CD14-positive monocyte (primary cell): ENCODE data around the gene ANXA11. TPM values are rescaled to one million over a fixed set of nuclear protein-coding genes. Genes with fewer than 3 reads are reported as not detected.
"Not testable (repeated sequence)": the region's sequence is repeated elsewhere in the genome, so short reads cannot be mapped to it uniquely, and the experiment has no call there.

Source experiments
- DNase-seq, 3 donors: peaks; one replicate each; pipeline ENCODE4 v3.0.0-alpha.2; 2011 to 2022
- H2AFZ ChIP-seq: 2 replicates; pipeline ENCODE4 v1.6.0; 2012; ENCODE audit warnings: mild to moderate bottlenecking, low read depth, low read length, inconsistent platforms; ENCODE audit not compliant: insufficient read depth, poor library complexity, severe bottlenecking
- H3K27ac ChIP-seq, 2 donors: 1 replicate in 1 of 2; 2 replicates in 1 of 2; pipeline ENCODE4 v1.5.1; 2012 to 2013; ENCODE audit warnings: low read length in 2 of 2, control low read depth in 1 of 2, inconsistent platforms in 1 of 2, low read depth in 1 of 2, mild to moderate bottlenecking in 1 of 2
- H3K27me3 ChIP-seq, 2 donors: one replicate each; pipeline versions ENCODE4 v1.6.0 to v1.6.1; 2011 to 2013; ENCODE audit warnings: low read length in 2 of 2; ENCODE audit not compliant: control insufficient read depth in 2 of 2, insufficient read depth in 2 of 2
- H3K36me3 ChIP-seq, 2 donors: replicated peaks in 1 of 2; 1 replicate in 1 of 2; 2 replicates in 1 of 2; pipeline versions ENCODE4 v1.5.1 to v1.6.1; 2012 to 2013; ENCODE audit warnings: low read length in 2 of 2, control low read depth in 1 of 2, inconsistent platforms in 1 of 2, mild to moderate bottlenecking in 1 of 2; ENCODE audit not compliant: insufficient read depth in 2 of 2, control insufficient read depth in 1 of 2
- H3K4me1 ChIP-seq, 2 donors: 1 replicate in 1 of 2; 2 replicates in 1 of 2; pipeline versions ENCODE4 v1.5.1 to v1.6.1; 2012 to 2013; ENCODE audit warnings: low read length in 2 of 2, control low read depth in 1 of 2, inconsistent platforms in 1 of 2, mild to moderate bottlenecking in 1 of 2, moderate library complexity in 1 of 2; ENCODE audit not compliant: insufficient read depth in 2 of 2, control insufficient read depth in 1 of 2
- H3K4me2 ChIP-seq: replicated peaks from 2 replicates; pipeline ENCODE3; 2012; ENCODE audit warnings: low read length, moderate library complexity, mild to moderate bottlenecking; ENCODE audit not compliant: poor library complexity, severe bottlenecking; ENCODE audit errors: extremely low read depth
- H3K4me3 ChIP-seq, 3 experiments: fragments of 200-600 bp in 1 of 3; sonication (generic) in 1 of 3; replicated peaks in 1 of 3; 1 replicate in 2 of 3; 2 replicates in 1 of 3; pipeline ENCODE4 v1.5.1; 2011 to 2013; ENCODE audit warnings: low read length in 3 of 3, mild to moderate bottlenecking in 3 of 3, control low read depth in 2 of 3, low read depth in 2 of 3, inconsistent platforms in 1 of 3, moderate library complexity in 1 of 3
- H3K79me2 ChIP-seq: 2 replicates; pipeline ENCODE4 v1.6.0; 2012; ENCODE audit warnings: mild to moderate bottlenecking, control low read depth, inconsistent platforms, low read length, moderate library complexity; ENCODE audit not compliant: insufficient read depth
- H3K9ac ChIP-seq: 2 replicates; pipeline ENCODE4 v1.6.0; 2017; ENCODE audit warnings: low read length, mild to moderate bottlenecking; ENCODE audit not compliant: insufficient read depth, poor library complexity, severe bottlenecking
- H3K9me3 ChIP-seq, 2 donors: replicated peaks in 1 of 2; 1 replicate in 1 of 2; 2 replicates in 1 of 2; pipeline versions ENCODE4 v1.5.1 to v1.6.1; 2012 to 2013; ENCODE audit warnings: low read length in 2 of 2, control low read depth in 1 of 2; ENCODE audit not compliant: control insufficient read depth in 1 of 2, insufficient read depth in 1 of 2
- H4K20me1 ChIP-seq: 2 replicates; pipeline ENCODE4 v1.6.0; 2012; ENCODE audit warnings: mild to moderate bottlenecking, low read length, control low read depth, moderate library complexity; ENCODE audit not compliant: insufficient read depth
- H3K27ac Mint-ChIP-seq, 7 donors: one replicate each; pipeline ENCODE4 v1.8.0; 2020; ENCODE audit warnings: mild to moderate bottlenecking in 7 of 7, mixed read lengths in 7 of 7, moderate library complexity in 6 of 7, inconsistent platforms in 2 of 7
- H3K27me3 Mint-ChIP-seq, 3 donors: one replicate each; pipeline ENCODE4 v1.8.0; 2021 to 2022; ENCODE audit warnings: low read depth in 3 of 3, mild to moderate bottlenecking in 3 of 3, mixed read lengths in 3 of 3, moderate library complexity in 3 of 3, inconsistent platforms in 1 of 3
- H3K36me3 Mint-ChIP-seq, 2 donors: one replicate each; pipeline ENCODE4 v1.8.0; 2020; ENCODE audit warnings: mixed read lengths in 2 of 2, inconsistent platforms in 1 of 2, mild to moderate bottlenecking in 1 of 2
- H3K4me1 Mint-ChIP-seq: one replicate; pipeline ENCODE4 v1.8.0; 2020; ENCODE audit warnings: mild to moderate bottlenecking, mixed read lengths
- H3K4me3 Mint-ChIP-seq, 2 donors: one replicate each; pipeline ENCODE4 v1.8.0; 2020; ENCODE audit warnings: mild to moderate bottlenecking in 2 of 2, mixed read lengths in 2 of 2, moderate library complexity in 1 of 2
- H3K9me3 Mint-ChIP-seq, 7 donors: one replicate each; pipeline ENCODE4 v1.8.0; 2020 to 2022; ENCODE audit warnings: mixed read lengths in 7 of 7, mild to moderate bottlenecking in 6 of 7, moderate library complexity in 6 of 7, inconsistent platforms in 2 of 7
- CTCF ChIP-seq: fragments of 200-600 bp; IDR thresholded peaks from one replicate; pipeline ENCODE4 v1.8.0; 2022; ENCODE audit warnings: antibody characterized with exemption, mild to moderate bottlenecking
- WGBS: methylation state at CpG from one replicate; pipeline ENCODE4 v1.1.5; 2013; ENCODE audit warnings: missing lambda C conversion rate; ENCODE audit not compliant: insufficient coverage; 5-methylcytosine and 5-hydroxymethylcytosine counted together
- intact Hi-C, 2 donors: fragments of 100-400 bp; cut with micrococcal nuclease; formaldehyde crosslinking; loops; one replicate each; pipeline versions ENCODE4 v1.15.0 to v1.15.1; 2023
- polyA plus RNA-seq, 3 donors: library from polyadenylated mRNA; depleted of rRNA in 1 of 3; unstranded in 2 of 3; stranded (reverse) in 1 of 3; fragments of 300-500 nt in 2 of 3; fragments of >200 nt in 1 of 3; fragmentation: Illumina TruSeq in 2 of 3; gene quantifications; 1 replicate in 2 of 3; 2 replicates in 1 of 3; pipeline ENCODE4 v1.2.3, GENCODE V29; 2012 to 2021

The ANXA11 gene
- polyA plus RNA-seq, 3 donors: 95.6 to 174 (median 134) TPM

DNA sequence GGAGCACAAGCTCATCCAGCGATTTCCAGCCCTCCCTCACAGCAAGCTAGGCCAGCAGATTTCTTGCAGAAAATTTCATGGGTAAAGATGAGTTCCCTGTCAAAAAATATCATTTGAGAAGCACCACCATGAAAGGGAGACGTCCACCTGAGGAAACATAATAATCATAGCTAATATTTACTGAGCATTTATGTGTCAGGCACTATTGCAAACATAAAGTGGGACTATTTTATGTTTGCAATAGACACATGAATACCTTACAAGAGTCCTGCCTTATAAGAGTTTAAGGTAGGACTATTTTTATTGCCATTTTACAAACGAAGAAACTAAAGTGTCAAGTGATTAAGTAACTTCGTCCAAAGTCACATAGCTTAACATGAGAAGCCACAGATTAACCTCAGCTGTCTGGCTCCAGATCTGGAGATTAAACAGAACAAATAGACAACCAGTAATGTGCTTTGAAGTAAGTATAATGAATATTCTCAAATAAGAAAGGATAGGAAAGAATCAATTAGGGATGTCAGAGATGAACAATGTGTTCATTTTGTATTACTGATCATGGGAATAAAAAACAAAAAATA lies 7.3 kb upstream of the ANXA11 start:
- H3K4me1 Mint-ChIP-seq, H3K36me3 ChIP-seq, H3K9ac ChIP-seq, H3K36me3 Mint-ChIP-seq, H3K27ac Mint-ChIP-seq, H3K4me3 ChIP-seq, H3K4me2 ChIP-seq, H3K9me3 ChIP-seq, H3K4me1 ChIP-seq, DNase-seq, H4K20me1 ChIP-seq, H2AFZ ChIP-seq, H3K27me3 ChIP-seq, H3K79me2 ChIP-seq, intact Hi-C loops, H3K27ac ChIP-seq, H3K9me3 Mint-ChIP-seq, H3K27me3 Mint-ChIP-seq, H3K4me3 Mint-ChIP-seq: not testable (repeated sequence)
- WGBS: no CpG with 5 or more reads among the region's 4 CpGs

- 94% methylated on average over 3 of the region's 6 CpGs for WGBS
- Histone ChIP-seq H3K4me1 (no peaks in the 10 kb centered on the region), H3K36me3 (no peaks in the 10 kb centered on the region), H4K20me1 (no peaks in the 10 kb centered on the region), H3K4me3 (no peak overlapping the region), H2AFZ (no peak overlapping the region), H3K4me2 (no peak overlapping the region), H3K79me2 (no peaks in the 10 kb centered on the region), H3K27ac (no peak overlapping the region), H3K9me3 (no peaks in the 10 kb centered on the region), H3K9ac (no peak overlapping the region), H3K27me3 (no peaks in the 10 kb centered on the region)
- Mint-ChIP-seq H3K9me3 (peaks cover 0 to 7% (median 0%) of the 10 kb centered on the region in 7 donors), H3K4me1 (peaks cover 1% of the 10 kb centered on the region), H3K36me3 (no peaks in the 10 kb centered on the region), H3K27me3 (peaks cover 2 to 4% (median 3%) of the 10 kb centered on the region in 3 donors), H3K4me3 (no peak overlapping the region), H3K27ac (no peak overlapping the region)
- no peak for DNase-seq
- no peak for TF ChIP-seq CTCF
- intact Hi-C loops: no loop called here
These were observed 6.4 kb upstream of the ANXA11 start for GRCh38 chr10:80211786-80212185.
